Transverse colon (tissue), 4 donors: ENCODE results near the gene PRR5.

Experiments used
- POLR2A ChIP-seq: fragments of 450-650 bp; IDR thresholded peaks from one replicate; pipeline ENCODE4 v1.6.1; 2016; ENCODE audit warnings: antibody characterized with exemption, mild to moderate bottlenecking, moderate library complexity
- POLR2AphosphoS5 ChIP-seq, 3 donors: sonication (generic); formaldehyde crosslinking; IDR thresholded peaks; one replicate each; pipeline ENCODE4 v1.6.1; 2016; ENCODE audit warnings: antibody characterized with exemption in 3 of 3
- TF ChIP-seq, protein P1 (sequence below), 5 experiments: fragments of 200-600 bp in 3 of 5; fragments of 450-650 bp in 2 of 5; sonication (generic) in 3 of 5; IDR thresholded peaks; 1 replicate in 2 of 5; 2 replicates in 3 of 5; pipeline ENCODE4 v1.5.1; 2016 to 2017; ENCODE audit warnings: antibody characterized with exemption in 5 of 5, inconsistent platforms in 3 of 5, mild to moderate bottlenecking in 2 of 5, moderate library complexity in 1 of 5

DNA sequence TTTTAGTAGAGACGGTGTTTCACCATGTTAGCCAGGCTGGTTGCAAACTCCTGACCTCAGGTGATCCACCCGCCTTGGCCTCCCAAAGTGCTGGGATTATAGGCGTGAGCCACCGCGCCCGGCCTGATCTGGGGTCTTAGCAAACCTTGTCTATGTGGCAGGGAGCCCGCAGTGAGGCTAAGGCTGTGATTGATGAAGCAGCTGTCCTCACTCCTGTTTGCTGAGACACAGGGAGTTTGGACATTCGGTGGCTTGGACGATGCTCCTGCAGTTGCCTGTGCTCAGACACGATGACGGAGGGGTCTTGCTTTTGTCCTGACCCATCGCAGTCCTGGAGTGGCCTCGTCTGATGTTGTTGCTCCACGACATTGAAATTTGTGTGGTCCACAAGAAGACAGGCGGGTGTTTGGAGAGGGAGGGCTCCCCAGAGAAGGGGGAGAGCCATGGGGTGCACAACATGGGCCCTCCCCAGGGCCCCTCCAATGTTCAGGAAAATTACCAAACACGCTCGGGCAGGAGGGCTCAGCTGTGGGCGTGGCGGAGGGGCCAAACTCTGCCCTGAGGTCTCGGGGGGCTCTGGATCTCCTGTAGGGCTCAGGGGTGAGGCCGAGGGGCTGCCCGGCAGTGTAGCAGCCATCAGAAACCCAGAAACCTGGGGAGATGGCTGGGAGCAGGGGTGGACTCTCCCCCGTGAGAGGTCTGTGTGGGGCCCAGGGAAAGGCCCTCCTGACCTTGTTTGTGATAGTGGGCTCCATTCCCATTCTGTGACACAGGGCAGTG, 41.8 kb upstream of the PRR5 start:
- TF ChIP-seq, protein P1, sequence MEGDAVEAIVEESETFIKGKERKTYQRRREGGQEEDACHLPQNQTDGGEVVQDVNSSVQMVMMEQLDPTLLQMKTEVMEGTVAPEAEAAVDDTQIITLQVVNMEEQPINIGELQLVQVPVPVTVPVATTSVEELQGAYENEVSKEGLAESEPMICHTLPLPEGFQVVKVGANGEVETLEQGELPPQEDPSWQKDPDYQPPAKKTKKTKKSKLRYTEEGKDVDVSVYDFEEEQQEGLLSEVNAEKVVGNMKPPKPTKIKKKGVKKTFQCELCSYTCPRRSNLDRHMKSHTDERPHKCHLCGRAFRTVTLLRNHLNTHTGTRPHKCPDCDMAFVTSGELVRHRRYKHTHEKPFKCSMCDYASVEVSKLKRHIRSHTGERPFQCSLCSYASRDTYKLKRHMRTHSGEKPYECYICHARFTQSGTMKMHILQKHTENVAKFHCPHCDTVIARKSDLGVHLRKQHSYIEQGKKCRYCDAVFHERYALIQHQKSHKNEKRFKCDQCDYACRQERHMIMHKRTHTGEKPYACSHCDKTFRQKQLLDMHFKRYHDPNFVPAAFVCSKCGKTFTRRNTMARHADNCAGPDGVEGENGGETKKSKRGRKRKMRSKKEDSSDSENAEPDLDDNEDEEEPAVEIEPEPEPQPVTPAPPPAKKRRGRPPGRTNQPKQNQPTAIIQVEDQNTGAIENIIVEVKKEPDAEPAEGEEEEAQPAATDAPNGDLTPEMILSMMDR (IDR thresholded peaks at IDR 0.05): no peak
- TF ChIP-seq POLR2A (no peak), POLR2AphosphoS5 (IDR thresholded peaks at IDR 0.05) (no peak)
